H1 (cell line): ENCODE data around the gene LHFPL6. TPM values are rescaled to one million over a fixed set of nuclear protein-coding genes. Genes with fewer than 3 reads are reported as not detected.

Experiments used
- BACH1 ChIP-seq: IDR thresholded peaks from 2 replicates; pipeline ENCODE4 v1.6.1; 2012; ENCODE audit warnings: low read length, improper control_type of control experiment
- CTBP2 ChIP-seq: IDR thresholded peaks from 2 replicates; pipeline ENCODE4 v1.7.0; 2011; ENCODE audit warnings: borderline replicate concordance, mild to moderate bottlenecking, moderate library complexity, mixed read lengths, low read length; ENCODE audit not compliant: insufficient read depth, insufficient read length
- EP300 ChIP-seq, 2 experiments: IDR thresholded peaks; 1 replicate in 1 of 2; 2 replicates in 1 of 2; pipeline ENCODE4 v1.6.1; 2011 to 2012; ENCODE audit warnings: low read depth in 2 of 2, low read length in 2 of 2, mild to moderate bottlenecking in 2 of 2, borderline replicate concordance in 1 of 2, inconsistent platforms in 1 of 2, moderate library complexity in 1 of 2
- TEAD4 ChIP-seq: IDR thresholded peaks from 2 replicates; pipeline ENCODE4 v1.6.1; 2012; ENCODE audit warnings: low read depth, low read length, inconsistent platforms, mixed read lengths
- polyA plus RNA-seq, 7 experiments: library from polyadenylated mRNA; depleted of rRNA in 3 of 7; stranded (reverse) in 5 of 7; unstranded in 2 of 7; fragments of >200 nt in 5 of 7; fragments of 200-250 nt in 2 of 7; gene quantifications; 1 replicate in 5 of 7; 2 replicates in 1 of 7; 4 replicates in 1 of 7; pipeline versions ENCODE4 v1.2.1 to v1.2.3, GENCODE V29; 2011 to 2013; ENCODE audit warnings: missing spikeins in 2 of 7, mixed read lengths in 2 of 7
- total RNA-seq: library from RNA; stranded (reverse); fragmentation: NEBNext Ultra II Directional; extraction: Animal tissue kit (Norgen Biotek cat#: 25700); gene quantifications from 2 replicates; pipeline ENCODE4 v1.2.1, GENCODE V29; 2021

LHFPL6 gene
- total and polyA plus RNA-seq, 2 of the 8 experiments (the other 6 are each of a cell fraction or from before 2014, with no cell fraction given), result 7.6 to 17.0 TPM

- TF ChIP-seq EP300 (IDR thresholded peaks at IDR 0.05; ENCODE audit: borderline replicate concordance in 1 of 2, low read depth in 2 of 2, low read length in 2 of 2), result no peak
- TF ChIP-seq CTBP2, result no peak
- no peak for TF ChIP-seq TEAD4
- no peak for TF ChIP-seq BACH1
These were observed 257.0 kb downstream of the LHFPL6 start (continued) for GRCh38 chr13:39345982-39346381.
